Tibial nerve (tissue), 4 donors: ENCODE data around the gene MS4A18. TPM values are rescaled to one million over a fixed set of nuclear protein-coding genes. Genes with fewer than 3 reads are reported as not detected.

ENCODE experiments used
- DNase-seq, 2 donors: peaks; one replicate each; pipeline ENCODE4 v3.0.0-alpha.2; 2019; ENCODE audit warnings: low spot score in 2 of 2
- H3K27ac ChIP-seq, 4 donors: fragments of 200-600 bp; sonication (generic) in 3 of 4; one replicate each; pipeline ENCODE4 v1.5.1; 2017 to 2019; ENCODE audit warnings: mild to moderate bottlenecking in 1 of 4
- H3K27me3 ChIP-seq, 2 donors: fragments of 200-600 bp; sonication (generic) in 1 of 2; one replicate each; pipeline versions ENCODE4 v1.5.1 to v1.6.0; 2017 to 2019
- H3K36me3 ChIP-seq, 3 donors: fragments of 200-600 bp; sonication (generic); one replicate each; pipeline ENCODE4 v1.5.1; 2018 to 2019
- H3K4me1 ChIP-seq, 4 donors: fragments of 200-600 bp; sonication (generic) in 3 of 4; one replicate each; pipeline ENCODE4 v1.5.1; 2017 to 2019
- H3K4me3 ChIP-seq, 4 donors: fragments of 200-600 bp; sonication (generic) in 3 of 4; one replicate each; pipeline ENCODE4 v1.5.1; 2017 to 2019; ENCODE audit warnings: mild to moderate bottlenecking in 1 of 4, moderate library complexity in 1 of 4
- H3K9me3 ChIP-seq, 4 donors: fragments of 200-600 bp; sonication (generic) in 3 of 4; one replicate each; pipeline ENCODE4 v1.5.1; 2017 to 2019
- CTCF ChIP-seq, 5 experiments: fragments of 200-600 bp in 3 of 5; fragments of 450-650 bp in 2 of 5; sonication (generic) in 3 of 5; IDR thresholded peaks; one replicate each; pipeline ENCODE4 v1.5.1; 2016 to 2019; ENCODE audit warnings: antibody characterized with exemption in 5 of 5, mild to moderate bottlenecking in 3 of 5, moderate library complexity in 2 of 5
- EP300 ChIP-seq, 2 donors: sonication (generic); formaldehyde crosslinking; IDR thresholded peaks; one replicate each; pipeline ENCODE4 v1.6.1; 2017; ENCODE audit warnings: antibody characterized with exemption in 2 of 2, mild to moderate bottlenecking in 1 of 2
- POLR2A ChIP-seq, 2 donors: fragments of 450-650 bp; IDR thresholded peaks; one replicate each; pipeline ENCODE4 v1.6.1; 2017; ENCODE audit warnings: antibody characterized with exemption in 2 of 2, mild to moderate bottlenecking in 2 of 2, moderate library complexity in 2 of 2
- WGBS, 2 donors: methylation state at CpG; one replicate each; pipeline ENCODE4 v1.1.5; 2018; 5-methylcytosine and 5-hydroxymethylcytosine counted together
- total RNA-seq, 4 donors: library from RNA; depleted of rRNA; stranded (reverse); fragments of >200 nt; gene quantifications; one replicate each; pipeline ENCODE4 v1.1.0, GENCODE V29; 2016

MS4A18 gene
- total RNA-seq, 4 donors from 2014 or later, result not detected

GRCh38 chr11:60780774-60781173, 56.3 kb downstream of the MS4A18 start:
- Histone ChIP-seq H3K9me3 (no peaks in the 10 kb centered on the region), H3K4me1 (peaks cover 0 to 12% (median 3%) of the 10 kb centered on the region in 4 donors), H3K27me3 (no peaks in the 10 kb centered on the region), H3K27ac (no peak overlapping the region), H3K36me3 (no peaks in the 10 kb centered on the region), H3K4me3 (no peak overlapping the region)
- DNase-seq, result no peak
- TF ChIP-seq CTCF (IDR thresholded peaks at IDR 0.05), result no peak
- no peak for TF ChIP-seq EP300 (IDR thresholded peaks at IDR 0.05)
- TF ChIP-seq POLR2A (IDR thresholded peaks at IDR 0.05), result no peak

- DNase-seq, result no peak
- Histone ChIP-seq H3K4me1 (peaks cover 0 to 13% (median 4%) of the 10 kb centered on the region in 4 donors), H3K4me3 (no peak overlapping the region), H3K36me3 (no peaks in the 10 kb centered on the region), H3K9me3 (no peaks in the 10 kb centered on the region), H3K27me3 (no peaks in the 10 kb centered on the region), H3K27ac (no peak overlapping the region)
- 68 to 72% methylated on average over 7 of the region's 7 CpGs for WGBS, 2 donors
- TF ChIP-seq CTCF (IDR thresholded peaks at IDR 0.05) (no peak), EP300 (IDR thresholded peaks at IDR 0.05) (no peak), POLR2A (IDR thresholded peaks at IDR 0.05) (no peak)
Observed at GRCh38 chr11:60781286-60781980, 56.9 kb downstream of the MS4A18 start.

GRCh38 chr11:60781981-60782316, 57.4 kb downstream of the MS4A18 start:
- 79 to 85% methylated on average over 4 of the region's 4 CpGs for WGBS, 2 donors
- Histone ChIP-seq H3K9me3 (no peaks in the 10 kb centered on the region), H3K27ac (no peak overlapping the region), H3K4me3 (no peak overlapping the region), H3K36me3 (no peaks in the 10 kb centered on the region), H3K4me1 (peaks cover 0 to 18% (median 6%) of the 10 kb centered on the region in 4 donors), H3K27me3 (no peaks in the 10 kb centered on the region)
- DNase-seq, result no peak
- TF ChIP-seq EP300 (IDR thresholded peaks at IDR 0.05) (no peak), CTCF (IDR thresholded peaks at IDR 0.05) (no peak), POLR2A (IDR thresholded peaks at IDR 0.05) (no peak)

GRCh38 chr11:60782393-60783140, 58.0 kb downstream of the MS4A18 start:
- Histone ChIP-seq H3K27me3 (no peaks in the 10 kb centered on the region), H3K27ac (no peak overlapping the region), H3K9me3 (no peaks in the 10 kb centered on the region), H3K36me3 (no peaks in the 10 kb centered on the region), H3K4me1 (peaks cover 0 to 25% (median 6%) of the 10 kb centered on the region in 4 donors), H3K4me3 (no peak overlapping the region)
- DNase-seq, result no peak
- no peak for TF ChIP-seq EP300 (IDR thresholded peaks at IDR 0.05)
- TF ChIP-seq CTCF (IDR thresholded peaks at IDR 0.05), result no peak
- TF ChIP-seq POLR2A (IDR thresholded peaks at IDR 0.05), result no peak
- 81 to 83% methylated on average over 12 of the region's 12 CpGs for WGBS, 2 donors

GRCh38 chr11:60783141-60783484, 58.6 kb downstream of the MS4A18 start:
- no peak for DNase-seq
- Histone ChIP-seq H3K4me1 (peaks cover 0 to 26% (median 6%) of the 10 kb centered on the region in 4 donors), H3K27ac (no peak overlapping the region), H3K27me3 (no peaks in the 10 kb centered on the region), H3K9me3 (no peaks in the 10 kb centered on the region), H3K36me3 (no peaks in the 10 kb centered on the region), H3K4me3 (no peak overlapping the region)
- no peak for TF ChIP-seq EP300 (IDR thresholded peaks at IDR 0.05)
- no peak for TF ChIP-seq POLR2A (IDR thresholded peaks at IDR 0.05)
- TF ChIP-seq CTCF (IDR thresholded peaks at IDR 0.05), result no peak
- WGBS, 2 donors, result 91 to 98% methylated on average over 8 of the region's 8 CpGs
